GM12801 (cell line): Measurements from ENCODE around the gene FER1L5.

Experiments
- TF ChIP-seq, protein P1 (sequence below): IDR thresholded peaks from one replicate; pipeline ENCODE4 v1.5.1; 2011; ENCODE audit warnings: control low read depth; ENCODE audit not compliant: insufficient read length; ENCODE audit errors: extremely low read depth

FER1L5 gene

DNA sequence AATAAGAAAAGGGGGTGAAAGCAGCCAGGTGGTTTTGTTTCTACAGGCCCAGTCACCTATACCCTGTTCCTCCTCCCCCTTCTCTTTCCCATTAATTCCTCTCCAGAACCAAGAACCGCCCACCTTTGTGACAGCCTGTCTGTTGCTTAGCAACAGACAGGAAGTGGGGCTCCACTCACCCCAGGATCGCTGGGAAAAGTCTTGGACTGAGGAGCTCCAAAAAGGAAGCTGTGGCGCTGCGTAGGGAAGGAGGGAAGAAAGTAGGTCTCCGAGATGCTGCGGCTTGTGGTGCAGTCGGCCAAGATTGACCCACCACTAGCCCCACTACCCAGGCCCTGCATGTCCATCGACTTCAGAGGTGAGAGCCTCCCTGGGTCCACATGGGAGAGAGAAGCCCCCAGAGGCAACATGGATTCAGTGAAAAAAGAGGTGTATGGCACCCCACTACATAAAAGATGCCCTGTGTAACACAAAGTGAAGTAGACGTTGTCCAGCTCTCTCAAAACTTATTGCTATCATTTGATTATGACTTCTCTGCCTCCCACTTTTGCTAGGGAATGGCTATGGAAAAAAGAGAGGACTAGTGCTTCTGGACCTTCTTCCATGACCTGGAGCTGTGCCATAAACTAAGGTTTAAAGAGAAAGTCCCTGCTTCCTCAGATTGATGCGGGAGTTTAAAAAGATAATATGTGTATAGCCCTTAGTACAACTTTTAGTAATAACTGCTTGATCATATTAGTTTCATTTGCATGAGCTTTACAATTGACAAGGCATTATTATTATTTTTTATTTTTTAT lies at the start of gene FER1L5:
TSS of gene FER1L5 (plus strand) at position 201 of the 797 bp plus-strand sequence. CDS start at position 274, 73 bp downstream.
- TF ChIP-seq, protein P1, sequence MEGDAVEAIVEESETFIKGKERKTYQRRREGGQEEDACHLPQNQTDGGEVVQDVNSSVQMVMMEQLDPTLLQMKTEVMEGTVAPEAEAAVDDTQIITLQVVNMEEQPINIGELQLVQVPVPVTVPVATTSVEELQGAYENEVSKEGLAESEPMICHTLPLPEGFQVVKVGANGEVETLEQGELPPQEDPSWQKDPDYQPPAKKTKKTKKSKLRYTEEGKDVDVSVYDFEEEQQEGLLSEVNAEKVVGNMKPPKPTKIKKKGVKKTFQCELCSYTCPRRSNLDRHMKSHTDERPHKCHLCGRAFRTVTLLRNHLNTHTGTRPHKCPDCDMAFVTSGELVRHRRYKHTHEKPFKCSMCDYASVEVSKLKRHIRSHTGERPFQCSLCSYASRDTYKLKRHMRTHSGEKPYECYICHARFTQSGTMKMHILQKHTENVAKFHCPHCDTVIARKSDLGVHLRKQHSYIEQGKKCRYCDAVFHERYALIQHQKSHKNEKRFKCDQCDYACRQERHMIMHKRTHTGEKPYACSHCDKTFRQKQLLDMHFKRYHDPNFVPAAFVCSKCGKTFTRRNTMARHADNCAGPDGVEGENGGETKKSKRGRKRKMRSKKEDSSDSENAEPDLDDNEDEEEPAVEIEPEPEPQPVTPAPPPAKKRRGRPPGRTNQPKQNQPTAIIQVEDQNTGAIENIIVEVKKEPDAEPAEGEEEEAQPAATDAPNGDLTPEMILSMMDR = no peak

DNA sequence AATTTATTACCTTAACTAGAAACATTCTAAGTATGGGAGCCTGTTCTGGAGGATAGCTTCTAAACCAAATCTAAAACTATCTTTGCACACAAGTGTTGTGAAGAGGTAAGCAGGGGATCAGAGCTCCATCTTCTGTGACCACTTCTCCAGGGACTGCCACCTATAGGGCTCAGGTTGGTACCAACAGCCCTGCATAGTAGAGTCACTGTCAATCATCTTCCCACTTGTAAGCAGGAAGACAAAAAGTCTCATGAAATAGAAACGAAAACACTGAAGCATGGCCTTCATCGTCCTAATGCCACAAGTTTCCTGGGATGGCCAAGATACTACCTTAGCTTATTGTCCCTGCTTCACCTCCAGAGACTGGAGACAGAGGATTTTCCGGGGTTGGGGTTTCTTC lies 48.3 kb upstream of the FER1L5 start:
- TF ChIP-seq, protein P1 = no peak

DNA sequence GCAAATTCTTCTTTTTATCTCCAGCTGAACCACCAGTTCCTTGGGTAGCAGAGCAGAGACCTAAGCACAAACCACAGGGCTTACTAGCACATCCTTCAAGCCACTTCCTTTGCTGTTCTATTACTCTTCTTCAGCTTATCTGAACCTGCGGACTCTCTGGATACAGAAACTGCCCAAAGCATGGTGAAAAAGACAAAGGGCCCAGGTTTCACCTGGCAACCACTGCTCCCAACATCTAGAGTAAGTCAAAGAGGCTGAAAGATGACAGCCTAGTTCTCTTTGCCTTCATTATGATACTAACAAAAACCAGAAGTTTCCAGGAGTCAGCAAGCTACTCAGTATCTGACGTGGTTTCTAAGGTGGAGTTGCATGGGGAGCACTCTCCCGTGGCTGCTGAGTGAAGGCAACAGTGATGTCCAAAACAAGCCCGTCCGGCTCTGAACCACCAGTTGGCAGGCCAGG lies 47.8 kb upstream of the FER1L5 start:
- TF ChIP-seq, protein P1 = no peak

DNA sequence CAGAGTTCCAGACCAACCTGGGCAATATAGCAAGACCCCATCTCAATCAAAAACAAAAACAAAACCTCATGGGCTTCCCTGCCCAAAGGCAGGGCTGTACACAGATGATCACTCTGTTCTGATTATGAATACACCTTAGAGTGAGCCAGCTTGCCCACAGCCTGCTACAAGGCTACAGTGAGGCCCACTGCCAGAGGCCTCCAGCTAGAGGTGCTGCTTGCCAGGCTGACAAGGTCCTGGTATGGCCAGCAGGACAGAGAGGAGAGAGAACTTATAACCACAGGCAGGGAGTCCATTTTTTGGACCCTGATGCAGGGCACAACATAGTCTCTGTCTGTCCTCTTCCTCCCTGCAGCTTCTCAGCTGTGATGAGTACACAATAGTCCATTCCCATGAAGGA lies 46.0 kb upstream of the FER1L5 start:
- TF ChIP-seq, protein P1 = no peak

DNA sequence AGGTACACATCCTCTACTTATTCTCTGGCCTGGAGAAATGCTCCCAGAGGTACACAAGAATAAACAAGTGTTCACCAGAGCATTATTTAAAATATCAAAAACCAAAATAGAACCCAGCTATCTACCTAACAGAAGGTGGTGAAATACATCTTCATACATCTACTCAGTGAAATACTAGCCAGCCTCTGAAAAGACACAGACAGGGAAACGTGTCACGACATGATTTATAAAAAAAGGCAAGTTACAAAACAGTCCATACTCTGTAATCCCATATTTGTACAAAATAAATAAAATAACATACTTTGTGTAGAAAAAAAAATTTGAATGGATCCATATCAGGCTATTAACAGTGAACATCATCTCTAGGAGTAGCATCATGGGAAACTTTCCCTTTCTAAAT lies 42.6 kb upstream of the FER1L5 start:
- TF ChIP-seq, protein P1 = no peak

DNA sequence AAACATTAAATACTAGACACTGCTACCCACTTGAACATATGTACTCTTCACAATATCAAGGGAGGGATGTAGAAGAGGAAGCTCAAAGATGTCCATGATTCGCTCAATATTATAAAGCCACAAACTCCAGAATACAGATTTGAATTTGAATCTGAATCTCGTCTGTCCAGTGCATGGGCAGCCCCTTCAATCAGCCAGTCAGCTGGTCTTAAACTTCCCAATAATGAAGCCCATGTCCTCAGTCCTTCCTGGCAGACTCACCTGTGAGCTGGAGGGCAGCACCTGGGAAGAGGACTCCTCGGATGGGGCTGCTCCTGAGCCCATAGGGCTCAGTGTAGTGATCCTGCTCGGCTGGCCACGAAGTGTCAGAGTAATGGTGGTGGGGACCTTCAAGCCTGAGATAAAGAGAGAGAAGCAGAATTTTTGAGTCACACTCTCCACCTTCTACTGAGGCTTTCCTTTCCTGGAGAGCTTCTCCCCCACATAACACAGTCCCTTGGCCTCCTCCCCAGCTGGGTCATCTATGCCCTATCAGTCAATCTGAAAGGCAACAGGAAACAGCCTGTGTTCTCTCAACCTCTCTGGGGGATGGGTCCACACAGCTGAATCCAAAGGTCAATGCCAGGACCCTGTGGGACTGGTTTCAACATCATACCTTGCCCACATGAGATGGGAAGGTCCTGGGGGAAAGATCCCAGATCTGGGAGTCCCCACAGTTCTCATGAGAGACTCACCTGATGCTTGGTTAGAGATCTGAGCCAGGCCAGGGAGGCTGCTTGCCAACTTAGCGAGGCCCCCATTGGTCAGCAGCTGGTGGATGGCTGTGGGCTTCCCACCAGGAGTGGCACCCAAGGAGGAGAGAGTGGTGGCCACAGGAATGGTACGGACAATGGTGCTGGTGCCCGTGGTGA lies 40.9 kb upstream of the FER1L5 start:
- TF ChIP-seq, protein P1 = no peak

DNA sequence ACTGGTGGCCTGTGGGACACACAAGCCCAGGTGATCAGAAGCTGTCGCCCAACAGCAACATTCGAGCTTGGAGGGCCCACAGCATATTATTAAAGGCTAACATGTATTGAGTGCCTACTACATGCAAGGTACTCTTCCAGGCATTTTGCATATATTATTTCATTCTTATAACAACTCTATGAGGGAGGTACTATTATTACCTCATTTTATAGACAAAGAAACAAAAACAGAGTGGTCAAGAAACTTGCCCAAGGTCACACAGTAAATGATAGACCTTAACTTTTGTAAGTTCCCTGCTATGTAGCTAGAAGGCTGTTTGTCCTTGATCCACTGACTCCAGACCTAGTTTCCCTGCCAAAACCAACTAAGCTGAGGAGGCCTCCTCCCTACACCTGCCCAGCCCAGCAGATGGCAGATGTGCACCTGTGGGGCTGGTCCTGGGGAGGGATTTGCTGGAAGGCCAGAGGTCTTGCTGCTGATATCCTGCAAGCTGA lies 40.2 kb upstream of the FER1L5 start:
- TF ChIP-seq, protein P1 = no peak
